ENCODE data around the gene PMEPA1. TPM values are rescaled to one million over a fixed set of nuclear protein-coding genes. Genes with fewer than 3 reads are reported as not detected.

Gene PMEPA1
- total and polyA plus RNA-seq, 10 of the 15 experiments (the other 5 are each of a cell fraction or from before 2014, with no cell fraction given): 0.02 to 0.10 (median 0.04) TPM; not detected in 3

- TF ChIP-seq ZZZ3 (IDR thresholded peaks at IDR 0.05; ENCODE audit: control insufficient read depth, insufficient read length, low read depth): no peak
- peak; percentile 73 for TF ChIP-seq RAD21 (IDR thresholded peaks at IDR 0.05; ENCODE audit: insufficient read depth, low read depth, low read length)
- no peak for TF ChIP-seq TAF1 (IDR thresholded peaks at IDR 0.05; ENCODE audit: borderline replicate concordance, low read depth, low read length)
Measured at GRCh38 chr20:57622579-57623381, 87.0 kb downstream of the PMEPA1 start (continued).

DNA sequence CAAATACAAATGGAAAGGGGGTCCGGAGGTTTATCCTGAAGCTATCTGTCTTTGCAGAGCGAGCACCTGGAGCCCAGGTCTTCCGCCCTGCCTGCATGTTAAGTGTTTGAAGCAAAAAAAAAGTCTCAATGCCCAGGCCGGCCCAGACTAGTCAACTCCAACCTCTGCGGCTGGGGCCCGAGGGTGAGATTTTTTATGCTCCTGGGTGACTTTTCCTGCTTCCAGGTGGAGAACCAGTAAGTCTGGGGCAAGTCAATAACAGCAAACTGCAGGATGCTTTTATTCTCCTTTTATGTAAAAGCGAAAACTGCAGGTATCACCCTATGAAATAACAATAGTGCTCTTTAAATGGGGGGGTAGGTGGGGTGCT is 87.6 kb downstream of the PMEPA1 start:
- H3K9me3 ChIP-seq (replicated peaks; ENCODE audit: control insufficient read depth, insufficient read depth, low read length): peaks cover 2% of the 10 kb centered on the region; the same call in 1 of the 3 replicates
- no peak overlapping the region for H3K9ac ChIP-seq (ENCODE audit: control insufficient read depth, insufficient read depth, low read length)
- ChIA-PET POLR2A (no interaction called here), CTCF (interaction anchor here (0.9 to 5.9 kb wide), 7 partner anchors 20 to 589 kb away, joined by 3 to 32 read pairs (median 5); no protein-coding TSS in a partner anchor), RAD21 (ENCODE audit: unreplicated experiment) (interaction anchor here (0.8 to 2.9 kb wide), 4 partner anchors 26 to 558 kb away, joined by 3 to 6 read pairs (median 4); no protein-coding TSS in a partner anchor), SMC1A (ENCODE audit: uncharacterized antibody, unreplicated experiment) (interaction anchor here (0.8 to 1.2 kb wide), 3 partner anchors 47 to 558 kb away, joined by 3 to 7 read pairs (median 3); no protein-coding TSS in a partner anchor)
- no peaks in the 10 kb centered on the region for H3K79me2 ChIP-seq (ENCODE audit: control insufficient read depth, insufficient read depth, low read length)
- 65% methylated on average over 7 of the region's 7 CpGs for WGBS (ENCODE audit: insufficient coverage, insufficient replicate concordance, low lambda C conversion rate, missing lambda C conversion rate)
- no peaks in the 10 kb centered on the region for H3K27me3 ChIP-seq (replicated peaks in 1 of 2; ENCODE audit: control insufficient read depth in 2 of 2, insufficient read depth in 2 of 2, low read length in 1 of 2)
- no peak overlapping the region for H3K4me2 ChIP-seq (ENCODE audit: control insufficient read depth, insufficient read depth)
- H2AFZ ChIP-seq (ENCODE audit: control insufficient read depth, low read depth, low read length): no peak overlapping the region
- H3K27ac ChIP-seq (ENCODE audit: control insufficient read depth, insufficient read depth): no peak overlapping the region
- TF ChIP-seq, protein P1, sequence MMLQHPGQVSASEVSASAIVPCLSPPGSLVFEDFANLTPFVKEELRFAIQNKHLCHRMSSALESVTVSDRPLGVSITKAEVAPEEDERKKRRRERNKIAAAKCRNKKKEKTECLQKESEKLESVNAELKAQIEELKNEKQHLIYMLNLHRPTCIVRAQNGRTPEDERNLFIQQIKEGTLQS (IDR thresholded peaks at IDR 0.05; ENCODE audit: borderline replicate concordance, extremely low read depth, low read depth, low read length): no peak
- TF ChIP-seq E4F1 (IDR thresholded peaks at IDR 0.05; ENCODE audit: borderline replicate concordance, partially characterized antibody) (no peak), SRF (IDR thresholded peaks at IDR 0.05; ENCODE audit: low read depth in 2 of 2, low read length in 2 of 2) (no peak), PML (IDR thresholded peaks at IDR 0.05; ENCODE audit: low read length) (no peak), POLR2AphosphoS2 (IDR thresholded peaks at IDR 0.05; ENCODE audit: low read depth, low read length) (no peak), ZZZ3 (IDR thresholded peaks at IDR 0.05; ENCODE audit: control insufficient read depth, insufficient read length, low read depth) (no peak), TAF1 (IDR thresholded peaks at IDR 0.05; ENCODE audit: borderline replicate concordance, low read depth, low read length) (no peak), HCFC1 (IDR thresholded peaks at IDR 0.05; ENCODE audit: low read length) (no peak)
- ATAC-seq (no peak), DNase-seq (ENCODE audit: low read depth, low spot score) (no peak), FAIRE-seq (no peak)
- H3K4me3 ChIP-seq: no peak overlapping the region
- BruUV-seq (replicated peaks): no TSS peak
- in situ Hi-C loops (cut with MboI) (no loop called here), intact Hi-C loops (cut with micrococcal nuclease; ENCODE audit: unreplicated experiment) (no loop called here)
- H3K36me3 ChIP-seq (ENCODE audit: control insufficient read depth in 2 of 2, insufficient read depth in 2 of 2, low read length in 1 of 2): no peaks in the 10 kb centered on the region
- H3K4me1 ChIP-seq (ENCODE audit: control insufficient read depth, insufficient read depth, low read length): peaks cover 42% of the 10 kb centered on the region
- no peaks in the 10 kb centered on the region for H4K20me1 ChIP-seq (ENCODE audit: control insufficient read depth, insufficient read depth)
